ENCODE results near the gene DRC3.

The DRC3 gene

DNA sequence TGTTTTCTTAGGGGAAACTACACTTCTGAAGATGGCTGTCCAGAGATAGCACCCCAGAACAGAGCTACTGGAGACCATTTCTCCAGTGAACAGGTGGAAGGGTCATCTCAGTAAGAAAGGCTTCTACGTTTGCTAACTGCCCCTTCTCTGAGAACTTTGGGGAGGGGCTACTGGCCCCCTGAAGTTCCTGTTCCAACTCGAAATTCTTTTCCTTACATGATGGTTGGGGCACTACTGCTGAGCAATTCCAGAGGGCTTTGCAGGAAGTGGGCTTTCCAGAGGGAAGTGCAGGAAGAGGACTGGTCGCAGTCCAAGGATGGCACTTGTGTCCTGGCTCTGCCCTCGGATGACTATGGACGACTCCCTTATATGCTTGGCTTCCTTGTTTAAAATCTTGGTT lies 31.6 kb upstream of the DRC3 start:
- TF ChIP-seq, protein P1, sequence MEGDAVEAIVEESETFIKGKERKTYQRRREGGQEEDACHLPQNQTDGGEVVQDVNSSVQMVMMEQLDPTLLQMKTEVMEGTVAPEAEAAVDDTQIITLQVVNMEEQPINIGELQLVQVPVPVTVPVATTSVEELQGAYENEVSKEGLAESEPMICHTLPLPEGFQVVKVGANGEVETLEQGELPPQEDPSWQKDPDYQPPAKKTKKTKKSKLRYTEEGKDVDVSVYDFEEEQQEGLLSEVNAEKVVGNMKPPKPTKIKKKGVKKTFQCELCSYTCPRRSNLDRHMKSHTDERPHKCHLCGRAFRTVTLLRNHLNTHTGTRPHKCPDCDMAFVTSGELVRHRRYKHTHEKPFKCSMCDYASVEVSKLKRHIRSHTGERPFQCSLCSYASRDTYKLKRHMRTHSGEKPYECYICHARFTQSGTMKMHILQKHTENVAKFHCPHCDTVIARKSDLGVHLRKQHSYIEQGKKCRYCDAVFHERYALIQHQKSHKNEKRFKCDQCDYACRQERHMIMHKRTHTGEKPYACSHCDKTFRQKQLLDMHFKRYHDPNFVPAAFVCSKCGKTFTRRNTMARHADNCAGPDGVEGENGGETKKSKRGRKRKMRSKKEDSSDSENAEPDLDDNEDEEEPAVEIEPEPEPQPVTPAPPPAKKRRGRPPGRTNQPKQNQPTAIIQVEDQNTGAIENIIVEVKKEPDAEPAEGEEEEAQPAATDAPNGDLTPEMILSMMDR (conservative IDR thresholded peaks at IDR 0.05; ENCODE audit: low read depth, low read length): no peak
- H3K4me3 ChIP-seq (ENCODE audit: low read length): no peak overlapping the region
- no peak for DNase-seq (ENCODE audit: low read depth)

DNA sequence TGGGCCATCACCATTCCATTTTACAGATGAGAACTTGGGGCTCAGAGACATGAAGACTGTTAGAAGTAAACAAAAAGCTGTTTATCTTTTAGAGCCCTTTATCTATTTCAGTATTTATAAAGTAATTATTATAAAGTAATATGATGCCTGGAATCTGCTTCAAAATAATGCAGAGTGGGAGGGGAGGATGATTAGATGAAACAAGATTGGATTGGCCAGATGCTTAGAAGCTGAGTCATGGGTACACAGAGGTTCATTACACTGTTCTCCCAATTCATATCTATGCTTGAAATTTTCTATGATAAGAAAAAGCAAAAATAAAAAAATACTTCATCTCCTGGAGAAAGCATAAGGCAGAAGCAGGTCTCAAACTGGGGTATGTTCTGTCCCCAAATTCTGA lies 29.8 kb upstream of the DRC3 start:
- no peak for DNase-seq (ENCODE audit: low read depth)
- H3K4me3 ChIP-seq (ENCODE audit: low read length): no peak overlapping the region
- TF ChIP-seq, protein P1 (conservative IDR thresholded peaks at IDR 0.05; ENCODE audit: low read depth, low read length): no peak

DNA sequence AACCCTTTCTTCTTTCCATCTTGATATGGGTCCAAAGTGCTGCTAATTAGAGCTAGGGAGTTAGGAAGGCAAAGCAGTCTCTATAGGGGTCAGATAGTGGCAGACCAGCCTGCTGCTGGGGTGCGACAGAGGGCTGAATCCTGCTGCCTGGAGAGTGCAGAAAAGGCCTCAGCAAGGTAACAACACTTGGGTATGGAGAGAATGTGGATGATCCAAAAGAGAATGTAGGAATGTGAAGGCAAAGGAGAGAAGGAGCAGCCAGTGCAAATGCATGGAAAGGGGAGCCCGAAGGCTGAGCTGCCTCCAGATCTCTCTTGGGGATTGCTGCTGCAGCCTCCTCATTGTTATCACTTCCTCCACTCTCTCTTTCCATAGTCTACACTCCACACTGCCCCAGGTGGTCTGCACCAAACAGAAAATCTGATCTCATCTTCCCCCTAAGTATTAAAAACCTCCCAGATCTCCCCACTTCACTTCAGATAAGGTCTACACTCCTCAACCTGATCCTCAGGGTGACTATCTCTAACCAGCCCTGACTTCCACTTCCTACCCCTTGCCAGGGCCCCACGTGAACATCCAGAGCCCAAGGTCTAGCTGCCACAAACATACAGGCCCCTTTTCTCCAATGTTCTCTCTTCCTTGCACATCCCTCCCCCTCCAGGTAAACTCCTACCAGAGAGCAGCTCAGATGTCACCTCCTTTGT lies 29.2 kb upstream of the DRC3 start:
- TF ChIP-seq, protein P1 (conservative IDR thresholded peaks at IDR 0.05; ENCODE audit: low read depth, low read length): no peak
- DNase-seq (ENCODE audit: low read depth): no peak
- no peak overlapping the region for H3K4me3 ChIP-seq (ENCODE audit: low read length)

DNA sequence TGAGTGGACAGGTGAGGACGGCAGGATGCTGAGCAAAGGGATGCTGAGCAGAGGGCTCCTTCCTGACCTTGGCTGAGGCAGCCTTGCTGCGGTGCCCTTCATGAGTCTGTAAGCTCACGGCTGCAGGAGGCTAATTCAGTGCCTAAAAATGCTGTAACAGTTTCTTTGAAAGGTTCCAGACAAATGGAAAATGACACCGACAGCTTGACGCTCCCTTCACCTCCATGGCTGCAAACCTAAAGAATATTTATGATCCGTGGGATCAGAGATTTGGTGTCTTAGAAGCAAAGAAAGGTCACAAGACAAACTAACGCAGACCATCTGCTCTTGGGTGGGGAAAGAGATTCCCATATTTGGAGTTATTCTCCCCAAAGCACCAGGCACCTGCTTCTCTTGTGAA lies 28.4 kb upstream of the DRC3 start:
- DNase-seq (ENCODE audit: low read depth): no peak
- no peak overlapping the region for H3K4me3 ChIP-seq (ENCODE audit: low read length)
- TF ChIP-seq, protein P1 (conservative IDR thresholded peaks at IDR 0.05; ENCODE audit: low read depth, low read length): no peak

DNA sequence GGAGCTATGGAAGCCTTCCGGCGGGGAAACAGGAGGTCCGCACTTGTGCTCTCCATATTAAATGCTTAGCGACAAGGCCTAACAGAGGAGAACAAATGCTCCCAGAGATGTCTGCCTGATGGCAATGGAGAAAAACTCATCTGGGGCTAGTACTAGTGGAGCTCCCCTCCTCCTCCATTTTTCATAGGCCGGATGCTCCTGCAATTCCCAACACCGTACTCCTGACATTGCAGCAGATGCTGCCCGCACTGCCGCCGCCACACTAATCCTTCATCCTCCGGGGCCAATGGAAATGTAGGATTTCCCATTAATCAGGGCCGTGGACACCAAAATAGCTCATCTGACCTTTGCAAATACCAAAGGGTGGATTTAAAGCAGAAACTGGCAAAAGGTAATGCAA lies 27.9 kb upstream of the DRC3 start:
- TF ChIP-seq, protein P1 (conservative IDR thresholded peaks at IDR 0.05; ENCODE audit: low read depth, low read length): no peak
- H3K4me3 ChIP-seq (ENCODE audit: low read length): no peak overlapping the region
- DNase-seq (ENCODE audit: low read depth): no peak

DNA sequence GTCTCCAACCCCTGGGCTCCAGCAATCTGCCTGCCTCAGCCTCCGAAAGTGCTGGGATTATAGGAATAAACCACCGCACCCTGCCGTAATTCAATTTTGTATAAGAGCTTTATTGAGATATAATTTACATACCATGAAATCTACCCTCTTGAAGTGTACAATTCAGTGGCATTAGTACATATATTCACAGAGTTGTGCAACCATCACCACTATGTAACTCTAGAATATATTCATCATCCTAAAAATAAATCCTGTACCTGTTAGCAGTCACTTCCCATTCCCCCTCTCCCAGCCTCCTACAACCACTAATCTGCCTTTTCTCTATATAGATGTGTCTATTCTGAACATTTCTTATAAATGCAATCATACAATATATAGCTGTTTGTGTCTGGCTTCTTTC lies 26.6 kb upstream of the DRC3 start:
- no peak overlapping the region for H3K4me3 ChIP-seq (ENCODE audit: low read length)
- TF ChIP-seq, protein P1 (conservative IDR thresholded peaks at IDR 0.05; ENCODE audit: low read depth, low read length): no peak
- DNase-seq (ENCODE audit: low read depth): no peak

DNA sequence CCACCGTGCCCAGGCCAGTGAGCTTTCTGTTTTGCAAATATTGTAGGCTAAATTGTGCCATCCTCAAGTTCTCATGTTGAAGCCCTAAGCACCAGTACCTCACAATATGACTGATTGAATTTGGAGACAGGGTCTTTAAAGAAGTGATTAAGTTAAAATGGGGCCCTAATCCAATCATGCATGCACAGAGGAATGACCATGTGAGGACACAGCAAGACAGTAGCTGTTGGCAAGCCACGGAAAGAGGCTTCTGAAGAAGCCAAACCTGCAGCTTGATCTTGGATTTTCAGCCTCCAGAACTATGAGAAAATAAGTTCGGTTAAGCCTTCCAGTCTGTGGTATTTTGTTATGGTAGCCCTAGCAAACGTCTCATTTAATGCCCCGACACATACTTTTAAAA lies 25.4 kb upstream of the DRC3 start:
- TF ChIP-seq, protein P1 (conservative IDR thresholded peaks at IDR 0.05; ENCODE audit: low read depth, low read length): no peak
- DNase-seq (ENCODE audit: low read depth): no peak
- H3K4me3 ChIP-seq (ENCODE audit: low read length): no peak overlapping the region
